SH-SY5Y (cell line): Measurements from ENCODE around the gene PGA4.

Source experiments
- GATA2 ChIP-seq: IDR thresholded peaks from 2 replicates; pipeline ENCODE4 v1.6.1; 2011; ENCODE audit warnings: mild to moderate bottlenecking, low read depth, low read length
- GATA3 ChIP-seq: IDR thresholded peaks from 2 replicates; pipeline ENCODE4 v1.6.1; 2011; ENCODE audit warnings: low read depth, mild to moderate bottlenecking, low read length, moderate library complexity

Gene PGA4

DNA sequence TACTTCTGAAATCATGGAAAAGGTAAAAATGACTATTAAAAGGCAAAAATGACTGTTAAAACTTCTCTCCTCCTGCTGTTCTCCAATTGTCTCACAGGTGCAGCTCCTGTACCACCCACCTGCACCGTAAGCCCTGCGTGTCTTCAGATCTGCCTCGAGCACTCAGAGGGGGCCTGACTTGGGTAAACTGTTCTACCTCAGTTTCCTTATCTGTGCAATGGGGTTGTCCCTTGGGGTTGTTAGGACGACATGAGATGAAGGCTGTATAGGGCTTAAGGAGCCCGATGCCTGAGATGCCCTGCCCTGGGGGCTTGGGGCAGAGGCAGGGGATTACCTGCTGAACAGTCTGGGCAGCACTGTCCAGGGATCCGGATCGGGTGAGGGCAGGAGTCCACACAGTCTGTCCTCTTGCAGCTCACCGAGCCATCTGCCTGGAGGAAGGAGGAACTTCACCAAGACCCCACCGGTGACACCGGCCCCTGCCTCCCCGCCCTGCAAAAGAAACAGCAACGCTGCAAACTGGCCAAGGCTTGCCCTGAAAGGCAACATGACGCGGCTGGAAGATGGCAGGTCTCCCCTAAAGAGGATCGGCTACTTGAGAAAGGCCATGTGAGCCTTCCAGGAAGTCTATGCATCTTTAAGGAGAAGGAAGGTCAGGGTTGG lies 46.6 kb downstream of the PGA4 start:
- TF ChIP-seq GATA2 (no peak), GATA3 (no peak)

DNA sequence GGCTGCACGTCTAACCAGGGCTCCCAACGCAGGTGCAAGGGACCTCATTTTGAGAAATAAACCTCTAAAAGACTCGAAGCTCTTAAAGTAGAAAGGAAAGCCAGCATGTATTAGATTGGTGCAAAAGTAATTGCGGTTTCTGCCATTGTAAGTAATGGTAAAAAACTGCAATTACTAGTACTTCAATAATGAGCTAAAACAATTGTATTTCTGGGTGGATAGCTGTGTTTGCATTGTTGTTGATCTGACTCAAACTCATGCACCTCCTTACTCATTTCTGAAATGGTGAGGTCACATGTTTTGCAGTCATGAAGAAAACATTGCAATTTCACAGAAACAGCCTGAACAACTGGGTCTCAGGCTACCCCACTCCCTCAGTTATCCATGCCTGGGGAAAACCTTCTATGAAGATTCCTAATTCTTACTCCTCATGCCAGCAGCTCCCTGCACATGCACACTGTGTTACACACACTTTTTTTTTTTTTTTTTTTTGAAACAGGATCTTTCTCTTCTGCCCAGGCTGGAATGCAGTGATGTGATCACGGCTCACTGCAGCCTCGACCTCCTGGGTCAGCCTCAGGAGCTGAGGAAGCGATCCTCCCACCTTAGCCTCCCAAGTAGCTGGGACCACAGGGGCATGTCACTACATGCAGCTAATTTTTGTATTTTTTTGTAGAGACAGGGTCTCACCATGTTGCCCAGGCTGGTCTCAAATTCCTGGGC lies 48.4 kb downstream of the PGA4 start:
- TF ChIP-seq GATA3 (no peak), GATA2 (no peak)

DNA sequence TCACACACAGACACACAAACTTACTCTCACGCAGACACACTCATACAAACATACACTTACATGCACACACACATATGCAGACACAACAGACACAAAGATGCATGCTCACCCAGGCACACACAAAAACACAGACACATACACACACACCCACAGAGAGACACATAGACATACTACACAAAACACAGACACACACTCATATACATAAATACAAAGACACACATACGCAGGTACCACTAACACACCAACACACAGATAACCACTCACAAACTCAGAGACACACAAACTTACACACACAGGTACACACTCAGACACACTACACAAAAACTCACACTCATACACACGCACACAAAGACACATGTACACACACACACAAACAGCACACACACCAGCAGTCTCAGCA lies 50.6 kb downstream of the PGA4 start:
- TF ChIP-seq GATA3 = no peak
- TF ChIP-seq GATA2 = no peak

- TF ChIP-seq GATA3 (no peak), GATA2 (no peak)
Measured at GRCh38 chr11:61273178-61274078, 51.3 kb downstream of the PGA4 start.

DNA sequence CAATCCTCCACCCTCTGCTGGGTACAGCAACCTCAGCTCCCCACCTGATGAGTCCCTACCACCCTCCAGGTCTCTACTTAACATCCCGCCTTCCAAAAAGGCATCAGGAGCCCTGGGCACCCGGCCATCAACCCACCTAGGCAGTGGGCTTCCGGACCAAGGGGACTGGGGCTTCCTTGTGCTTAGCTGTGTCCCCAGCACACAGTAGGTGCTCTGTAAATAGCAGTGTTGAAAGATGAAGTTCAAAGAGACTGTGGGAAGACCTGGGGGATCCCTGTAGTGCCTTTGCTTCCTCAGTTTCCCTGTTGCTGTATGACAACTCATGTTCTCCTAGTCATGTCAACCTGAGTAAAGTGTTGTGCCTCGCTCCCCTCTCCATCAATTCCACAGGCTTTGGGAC lies 51.9 kb downstream of the PGA4 start:
- no peak for TF ChIP-seq GATA3
- no peak for TF ChIP-seq GATA2

GRCh38 chr11:61275191-61275590 lies 53.0 kb downstream of the PGA4 start:
- TF ChIP-seq GATA2 (no peak), GATA3 (no peak)

GRCh38 chr11:61277186-61278000 lies 55.2 kb downstream of the PGA4 start:
- TF ChIP-seq GATA2 (no peak), GATA3 (no peak)

GRCh38 chr11:61278001-61278470 lies 55.9 kb downstream of the PGA4 start:
- no peak for TF ChIP-seq GATA3
- no peak for TF ChIP-seq GATA2

- TF ChIP-seq GATA3 (no peak), GATA2 (no peak)
Measured at GRCh38 chr11:61279934-61280659, 58.0 kb downstream of the PGA4 start.

DNA sequence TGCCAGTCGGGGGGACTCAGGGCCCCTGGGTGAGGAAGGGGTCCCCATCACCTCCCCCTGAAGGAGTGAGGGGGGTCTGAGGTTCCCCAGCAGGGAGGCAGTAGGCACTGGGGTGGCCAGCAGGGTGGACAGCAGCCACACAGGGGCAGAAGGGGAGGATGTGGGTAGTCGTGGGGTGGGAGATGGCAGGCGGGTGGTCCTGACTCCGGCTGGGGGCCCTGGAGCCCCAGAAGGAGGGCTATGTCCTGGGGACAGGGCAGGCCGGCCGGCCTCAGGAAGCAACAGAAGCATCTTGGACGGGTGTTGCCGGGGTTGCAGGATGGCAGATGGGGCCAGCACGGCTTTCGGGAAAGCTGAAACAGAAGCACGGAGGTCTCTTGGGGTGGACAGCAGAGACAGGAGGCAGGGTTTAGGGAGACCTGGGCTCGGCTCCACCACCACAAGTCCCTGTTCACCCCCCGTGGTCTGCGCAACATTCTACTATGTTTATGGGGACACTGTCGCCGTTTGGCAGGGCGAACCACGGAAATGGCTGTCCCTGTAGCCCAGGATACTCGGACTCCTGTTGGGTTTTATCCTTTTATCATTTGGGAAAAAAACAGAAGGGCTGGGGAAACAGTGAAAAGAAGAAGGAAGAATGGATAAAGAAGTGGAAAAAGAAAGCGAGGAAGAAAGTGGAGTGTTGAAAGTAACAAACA lies 58.9 kb downstream of the PGA4 start:
- TF ChIP-seq GATA2 (no peak), GATA3 (no peak)
